Esophagus squamous epithelium (tissue), 5 donors: Measurements from ENCODE around the gene SLC17A7. TPM values are rescaled to one million over a fixed set of nuclear protein-coding genes. Genes with fewer than 3 reads are reported as not detected.
"Not testable (repeated sequence)": the region's sequence is repeated elsewhere in the genome, so short reads cannot be mapped to it uniquely, and the experiment has no call there.

Source experiments
- DNase-seq: peaks from one replicate; lab custom pipeline; 2025; lab: John Stamatoyannopoulos, UW
- H3K27ac ChIP-seq, 4 donors: fragments of 200-600 bp; sonication (generic); one replicate each; pipeline ENCODE4 v1.5.1; 2016 to 2019; ENCODE audit warnings: mild to moderate bottlenecking in 1 of 4
- H3K27me3 ChIP-seq, 4 donors: fragments of 200-600 bp; sonication (generic); 1 replicate in 3 of 4; 2 replicates in 1 of 4; pipeline versions ENCODE4 v1.5.1 to v1.6.0; 2017 to 2021; ENCODE audit warnings: antibody characterized with exemption in 1 of 4
- H3K36me3 ChIP-seq, 3 donors: fragments of 200-600 bp; sonication (generic); one replicate each; pipeline ENCODE4 v1.5.1; 2016 to 2019
- H3K4me1 ChIP-seq, 3 donors: fragments of 200-600 bp; sonication (generic); one replicate each; pipeline ENCODE4 v1.5.1; 2017 to 2019
- H3K4me3 ChIP-seq, 4 donors: fragments of 200-600 bp; sonication (generic); 1 replicate in 3 of 4; 2 replicates in 1 of 4; pipeline ENCODE4 v1.5.1; 2016 to 2019; ENCODE audit warnings: mild to moderate bottlenecking in 2 of 4, moderate library complexity in 1 of 4
- H3K9me3 ChIP-seq, 3 donors: fragments of 200-600 bp; sonication (generic); one replicate each; pipeline ENCODE4 v1.5.1; 2016 to 2019
- POLR2A ChIP-seq, 4 donors: fragments of 450-650 bp; IDR thresholded peaks; one replicate each; pipeline ENCODE4 v1.6.1; 2017; ENCODE audit warnings: antibody characterized with exemption in 4 of 4, mild to moderate bottlenecking in 4 of 4, moderate library complexity in 3 of 4
- WGBS, 2 donors: methylation state at CpG; one replicate each; pipeline ENCODE4 v1.1.5; 2018; 5-methylcytosine and 5-hydroxymethylcytosine counted together
- intact Hi-C: fragments of 100-400 bp; cut with DNase I; formaldehyde crosslinking; loops from one replicate; pipeline ENCODE4 v1.15.0; 2022
- total RNA-seq, 4 donors: library from RNA; depleted of rRNA; stranded (reverse); fragments of >200 nt; gene quantifications; one replicate each; pipeline ENCODE4 v1.1.0, GENCODE V29; 2016
- TF ChIP-seq, protein P1 (sequence below), 6 experiments: fragments of 450-650 bp in 4 of 6; fragments of 200-600 bp in 2 of 6; sonication (generic) in 2 of 6; IDR thresholded peaks; one replicate each; pipeline ENCODE4 v1.5.1; 2016 to 2019; ENCODE audit warnings: antibody characterized with exemption in 6 of 6, mild to moderate bottlenecking in 4 of 6, moderate library complexity in 4 of 6
- donor health status: DM: yes; HTN: yes; CAD: no.

SLC17A7 gene
- total RNA-seq, 4 donors from 2014 or later, result 0.13 to 1.5 (median 0.40) TPM

GRCh38 chr19:49463960-49464740 is 22.8 kb upstream of the SLC17A7 start:
- TF ChIP-seq POLR2A (IDR thresholded peaks at IDR 0.05), result no peak
- TF ChIP-seq, protein P1, sequence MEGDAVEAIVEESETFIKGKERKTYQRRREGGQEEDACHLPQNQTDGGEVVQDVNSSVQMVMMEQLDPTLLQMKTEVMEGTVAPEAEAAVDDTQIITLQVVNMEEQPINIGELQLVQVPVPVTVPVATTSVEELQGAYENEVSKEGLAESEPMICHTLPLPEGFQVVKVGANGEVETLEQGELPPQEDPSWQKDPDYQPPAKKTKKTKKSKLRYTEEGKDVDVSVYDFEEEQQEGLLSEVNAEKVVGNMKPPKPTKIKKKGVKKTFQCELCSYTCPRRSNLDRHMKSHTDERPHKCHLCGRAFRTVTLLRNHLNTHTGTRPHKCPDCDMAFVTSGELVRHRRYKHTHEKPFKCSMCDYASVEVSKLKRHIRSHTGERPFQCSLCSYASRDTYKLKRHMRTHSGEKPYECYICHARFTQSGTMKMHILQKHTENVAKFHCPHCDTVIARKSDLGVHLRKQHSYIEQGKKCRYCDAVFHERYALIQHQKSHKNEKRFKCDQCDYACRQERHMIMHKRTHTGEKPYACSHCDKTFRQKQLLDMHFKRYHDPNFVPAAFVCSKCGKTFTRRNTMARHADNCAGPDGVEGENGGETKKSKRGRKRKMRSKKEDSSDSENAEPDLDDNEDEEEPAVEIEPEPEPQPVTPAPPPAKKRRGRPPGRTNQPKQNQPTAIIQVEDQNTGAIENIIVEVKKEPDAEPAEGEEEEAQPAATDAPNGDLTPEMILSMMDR (IDR thresholded peaks at IDR 0.05), result no peak
- no peaks in the 10 kb centered on the region for H3K9me3 ChIP-seq
- DNase-seq, result no peak
- H3K27me3 ChIP-seq, result no peaks in the 10 kb centered on the region
- intact Hi-C loops, result no loop called here
- 90 to 94% methylated on average over 28 to 33 of the region's 39 CpGs for WGBS, 2 donors
- H3K36me3 ChIP-seq, result peaks cover 0 to 75% (median 9%) of the 10 kb centered on the region in 3 donors
- H3K4me3 ChIP-seq, result no peak overlapping the region
- peaks cover 10 to 18% (median 15%) of the 10 kb centered on the region in 3 donors for H3K4me1 ChIP-seq
- no peak overlapping the region for H3K27ac ChIP-seq

GRCh38 chr19:49462492-49462891 is 21.2 kb upstream of the SLC17A7 start:
- no peak for DNase-seq
- Histone ChIP-seq H3K9me3 (no peaks in the 10 kb centered on the region), H3K27me3 (no peaks in the 10 kb centered on the region), H3K4me3 (no peak overlapping the region), H3K27ac (no peak overlapping the region), H3K36me3 (peaks cover 0 to 87% (median 9%) of the 10 kb centered on the region in 3 donors), H3K4me1 (peaks cover 0 to 16% (median 3%) of the 10 kb centered on the region in 3 donors)
- TF ChIP-seq, protein P1 (IDR thresholded peaks at IDR 0.05), result no peak
- TF ChIP-seq POLR2A (IDR thresholded peaks at IDR 0.05), result no peak
- intact Hi-C loops, result no loop called here
- 85% methylated on average over 8 of the region's 12 CpGs; no CpG with 5 or more reads in 1 of the 2 donors for WGBS, 2 donors

- 96 to 100% methylated on average over 1 to 5 of the region's 37 CpGs for WGBS, 2 donors
These were observed 20.3 kb upstream of the SLC17A7 start for GRCh38 chr19:49461656-49462055.

DNA sequence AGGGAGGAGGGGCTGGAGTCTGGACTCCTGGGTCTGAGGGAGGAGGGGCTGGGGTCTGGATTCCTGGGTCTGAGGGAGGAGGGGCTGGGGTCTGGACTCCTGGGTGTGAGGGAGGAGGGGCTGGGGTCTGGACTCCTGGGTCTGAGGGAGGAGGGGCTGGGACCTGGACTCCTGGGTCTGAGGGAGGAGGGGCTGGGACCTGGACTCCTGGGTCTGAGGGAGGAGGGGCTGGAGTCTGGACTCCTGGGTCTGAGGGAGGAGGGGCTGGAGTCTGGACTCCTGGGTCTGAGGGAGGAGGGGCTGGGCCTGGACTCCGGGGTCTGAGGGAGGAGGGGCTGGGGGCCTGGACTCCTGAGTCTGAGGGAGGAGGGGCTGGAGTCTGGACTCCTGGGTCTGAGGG is 19.8 kb upstream of the SLC17A7 start:
- peaks cover 0 to 83% (median 9%) of the 10 kb centered on the region in 3 donors for H3K36me3 ChIP-seq
- H3K4me1 ChIP-seq, result peaks cover 0 to 24% (median 8%) of the 10 kb centered on the region in 3 donors
- H3K27ac ChIP-seq, H3K9me3 ChIP-seq, DNase-seq, H3K27me3 ChIP-seq, H3K4me3 ChIP-seq, intact Hi-C loops: not testable (repeated sequence)
- WGBS, 2 donors, result no CpG with 5 or more reads among the region's 1 CpG

More at GRCh38 chr19:49461656-49462055, 20.3 kb upstream of the SLC17A7 start:
- peaks cover 0 to 87% (median 9%) of the 10 kb centered on the region in 3 donors for H3K36me3 ChIP-seq
- H3K9me3 ChIP-seq, result no peaks in the 10 kb centered on the region
- intact Hi-C loops, result no loop called here
- TF ChIP-seq, protein P1 (IDR thresholded peaks at IDR 0.05), result no peak
- TF ChIP-seq POLR2A (IDR thresholded peaks at IDR 0.05), result no peak
- H3K27me3 ChIP-seq, result no peaks in the 10 kb centered on the region
- no peak for DNase-seq
- no peak overlapping the region for H3K4me3 ChIP-seq
- no peak overlapping the region for H3K27ac ChIP-seq
- peaks cover 0 to 22% (median 6%) of the 10 kb centered on the region in 3 donors for H3K4me1 ChIP-seq

DNA sequence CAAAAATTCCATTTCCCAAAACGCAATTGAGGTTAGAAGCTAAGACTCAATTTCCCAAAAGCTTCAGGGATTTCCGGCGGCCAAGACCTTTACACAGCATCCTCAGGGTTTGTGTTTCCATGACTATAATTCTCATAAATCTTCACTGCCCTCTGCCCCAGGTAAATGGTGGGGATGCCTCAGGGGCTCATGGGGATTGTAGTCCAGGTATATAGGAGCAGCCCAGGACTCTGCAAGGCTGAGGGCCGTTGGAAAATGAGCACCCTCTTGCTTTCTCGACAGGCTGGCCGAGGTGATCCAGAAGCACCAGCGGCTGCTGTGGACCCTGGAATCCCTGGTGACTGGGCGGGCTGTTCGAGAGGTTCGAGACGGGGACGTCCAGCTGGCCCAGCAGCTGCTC is 18.1 kb upstream of the SLC17A7 start:
- intact Hi-C loops, result no loop called here
- 91 to 95% methylated on average over 3 to 10 of the region's 12 CpGs for WGBS, 2 donors
- no peaks in the 10 kb centered on the region for H3K27me3 ChIP-seq
- peaks cover 0 to 65% (median 9%) of the 10 kb centered on the region in 3 donors for H3K36me3 ChIP-seq
- peaks cover 1 to 34% (median 10%) of the 10 kb centered on the region in 3 donors for H3K4me1 ChIP-seq
- H3K4me3 ChIP-seq, result no peak overlapping the region
- H3K9me3 ChIP-seq, result no peaks in the 10 kb centered on the region
- DNase-seq, result no peak
- TF ChIP-seq, protein P1 (IDR thresholded peaks at IDR 0.05), result no peak
- no peak for TF ChIP-seq POLR2A (IDR thresholded peaks at IDR 0.05)
- H3K27ac ChIP-seq, result peak overlapping the region in 1 of 4 donors; percentile 80
